Measurements from ENCODE around the gene LHX3.

GRCh38 chr9:136199391-136200288 lies 5.3 kb downstream of the LHX3 start:
- TF ChIP-seq CTCF (IDR thresholded peaks at IDR 0.05), result no peak
- TF ChIP-seq EZH2 (IDR thresholded peaks at IDR 0.05; ENCODE audit: borderline replicate concordance, insufficient read depth, low read depth, low read length, poor library complexity, severe bottlenecking), result peak; percentile 59

Data from B cell (primary cell).